Measurements from ENCODE around the gene MOB4.
A peak's percentile ranks its signal among the peaks of the same experiment; 100 is the strongest.

The MOB4 gene

GRCh38 chr2:197514754-197515153 is 1.1 kb upstream of the MOB4 start:
- H3K27ac ChIP-seq, result peak overlapping the region; percentile 95
- TF ChIP-seq ZFX (IDR thresholded peaks at IDR 0.05; ENCODE audit: borderline replicate concordance), result no peak
- TF ChIP-seq, protein P1, sequence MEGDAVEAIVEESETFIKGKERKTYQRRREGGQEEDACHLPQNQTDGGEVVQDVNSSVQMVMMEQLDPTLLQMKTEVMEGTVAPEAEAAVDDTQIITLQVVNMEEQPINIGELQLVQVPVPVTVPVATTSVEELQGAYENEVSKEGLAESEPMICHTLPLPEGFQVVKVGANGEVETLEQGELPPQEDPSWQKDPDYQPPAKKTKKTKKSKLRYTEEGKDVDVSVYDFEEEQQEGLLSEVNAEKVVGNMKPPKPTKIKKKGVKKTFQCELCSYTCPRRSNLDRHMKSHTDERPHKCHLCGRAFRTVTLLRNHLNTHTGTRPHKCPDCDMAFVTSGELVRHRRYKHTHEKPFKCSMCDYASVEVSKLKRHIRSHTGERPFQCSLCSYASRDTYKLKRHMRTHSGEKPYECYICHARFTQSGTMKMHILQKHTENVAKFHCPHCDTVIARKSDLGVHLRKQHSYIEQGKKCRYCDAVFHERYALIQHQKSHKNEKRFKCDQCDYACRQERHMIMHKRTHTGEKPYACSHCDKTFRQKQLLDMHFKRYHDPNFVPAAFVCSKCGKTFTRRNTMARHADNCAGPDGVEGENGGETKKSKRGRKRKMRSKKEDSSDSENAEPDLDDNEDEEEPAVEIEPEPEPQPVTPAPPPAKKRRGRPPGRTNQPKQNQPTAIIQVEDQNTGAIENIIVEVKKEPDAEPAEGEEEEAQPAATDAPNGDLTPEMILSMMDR (IDR thresholded peaks at IDR 0.05), result no peak

DNA sequence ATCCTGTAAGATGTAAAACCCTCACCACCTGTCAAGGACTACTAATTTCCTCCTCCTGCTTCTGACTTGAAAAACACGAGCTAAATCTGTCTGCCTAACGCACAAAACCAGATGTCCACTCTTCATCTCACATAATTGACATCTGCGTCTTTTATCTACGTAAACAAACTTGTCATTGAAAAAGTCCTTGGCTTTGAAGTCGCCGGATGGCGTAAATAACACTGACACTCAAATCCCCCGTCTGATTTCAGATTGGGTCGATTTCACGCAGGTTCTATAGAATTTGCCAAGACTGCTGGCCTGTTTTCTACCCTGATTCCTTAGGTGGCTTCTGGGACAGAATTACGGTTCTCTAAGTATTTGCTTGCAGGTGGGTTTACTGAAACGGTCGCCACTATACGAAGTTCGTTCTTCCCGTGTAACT is 539 bp upstream of the MOB4 start:
- H3K27ac ChIP-seq, result peak overlapping the region; percentile 95
- TF ChIP-seq, protein P1 (IDR thresholded peaks at IDR 0.05), result no peak
- TF ChIP-seq ZFX (IDR thresholded peaks at IDR 0.05; ENCODE audit: borderline replicate concordance), result no peak

- no peak for TF ChIP-seq ZFX (IDR thresholded peaks at IDR 0.05; ENCODE audit: borderline replicate concordance)
- TF ChIP-seq, protein P1 (IDR thresholded peaks at IDR 0.05), result no peak
- peak overlapping the region; percentile 95 for H3K27ac ChIP-seq
Measured at GRCh38 chr2:197516393-197516761, 511 bp downstream of the MOB4 start.

- peak overlapping the region; percentile 95 for H3K27ac ChIP-seq
- TF ChIP-seq, protein P1 (IDR thresholded peaks at IDR 0.05), result no peak
- no peak for TF ChIP-seq ZFX (IDR thresholded peaks at IDR 0.05; ENCODE audit: borderline replicate concordance)
Measured at GRCh38 chr2:197517150-197517549, 1.3 kb downstream of the MOB4 start.

- TF ChIP-seq, protein P1 (IDR thresholded peaks at IDR 0.05), result no peak
- TF ChIP-seq ZFX (IDR thresholded peaks at IDR 0.05; ENCODE audit: borderline replicate concordance), result no peak
- H3K27ac ChIP-seq, result no peak overlapping the region
Measured at GRCh38 chr2:197538412-197538811, 22.5 kb downstream of the MOB4 start.

DNA sequence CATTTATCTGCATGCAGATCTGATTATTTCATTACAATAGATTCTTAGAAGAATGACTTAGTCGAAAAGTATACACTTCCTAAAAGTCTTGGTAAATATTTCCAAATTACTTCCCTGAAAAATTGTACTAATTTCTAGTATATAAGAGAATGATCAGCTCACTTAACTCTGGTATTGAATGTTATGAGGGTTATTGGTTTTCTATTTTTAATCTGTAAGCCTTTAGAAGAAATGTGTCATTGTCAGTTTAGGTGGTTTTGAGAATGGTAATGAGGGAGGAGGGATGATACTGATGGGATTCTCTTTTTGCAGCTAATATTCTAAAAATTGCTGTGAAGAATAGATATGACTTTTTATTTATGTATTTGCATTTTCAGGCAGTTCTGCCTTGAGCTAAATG is 23.9 kb downstream of the MOB4 start:
- TF ChIP-seq, protein P1 (IDR thresholded peaks at IDR 0.05), result no peak
- no peak for TF ChIP-seq ZFX (IDR thresholded peaks at IDR 0.05; ENCODE audit: borderline replicate concordance)
- H3K27ac ChIP-seq, result no peak overlapping the region

- TF ChIP-seq, protein P1 (IDR thresholded peaks at IDR 0.05), result no peak
- no peak for TF ChIP-seq ZFX (IDR thresholded peaks at IDR 0.05; ENCODE audit: borderline replicate concordance)
- H3K27ac ChIP-seq, result no peak overlapping the region
Measured at GRCh38 chr2:197543206-197543605, 27.3 kb downstream of the MOB4 start.
